Mammary epithelial cell (primary cell): ENCODE data around the gene MED27.

Source experiments
- EZH2 ChIP-seq: IDR thresholded peaks from 2 replicates; pipeline ENCODE4 v1.6.1; 2012; ENCODE audit warnings: low read length, inconsistent platforms, borderline replicate concordance
- TF ChIP-seq, protein P1 (sequence below), 2 donors: IDR thresholded peaks in 1 of 2; conservative IDR thresholded peaks in 1 of 2; 2 replicates each; pipeline ENCODE4 v1.5.1; 2011 to 2012; ENCODE audit warnings: inconsistent platforms in 2 of 2, low read length in 2 of 2, mild to moderate bottlenecking in 2 of 2, control low read depth in 1 of 2, low read depth in 1 of 2; ENCODE audit not compliant: insufficient read depth in 1 of 2; ENCODE audit errors: extremely low read depth in 1 of 2

DNA sequence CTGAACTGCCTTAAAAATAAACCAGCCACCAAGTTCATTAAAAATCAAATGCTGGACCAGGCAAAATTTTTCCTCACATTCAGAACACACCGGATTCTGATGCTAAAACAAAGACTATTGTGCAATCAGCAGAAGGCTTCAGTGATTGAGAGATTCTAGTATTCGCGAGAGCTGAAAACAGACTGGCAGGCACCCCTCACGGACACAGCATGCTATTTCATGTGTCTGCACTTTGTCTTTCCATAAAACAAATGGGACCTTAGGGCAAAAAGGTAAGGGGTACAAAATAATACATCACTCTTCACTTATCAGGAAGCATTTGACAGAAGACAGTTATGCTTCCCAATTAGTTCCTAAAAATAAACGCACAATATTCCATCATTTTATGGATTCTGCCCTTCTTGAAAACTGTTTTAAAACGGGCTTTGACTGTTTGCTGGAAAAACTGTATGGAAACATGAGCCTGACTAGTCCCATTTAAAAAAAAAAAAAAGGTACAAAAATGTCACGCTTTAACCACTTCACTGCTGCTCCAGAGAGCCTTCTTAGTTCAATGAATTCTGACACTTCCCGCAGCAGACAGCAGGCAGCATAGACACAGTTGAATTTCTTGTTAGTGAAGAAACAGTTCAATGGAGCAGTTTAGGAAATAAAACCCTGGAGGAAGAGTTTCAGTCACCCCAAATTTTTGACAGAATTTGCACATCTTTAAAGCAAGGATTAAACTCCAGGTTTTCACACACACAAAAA lies 99.2 kb downstream of the MED27 start:
- TF ChIP-seq, protein P1, sequence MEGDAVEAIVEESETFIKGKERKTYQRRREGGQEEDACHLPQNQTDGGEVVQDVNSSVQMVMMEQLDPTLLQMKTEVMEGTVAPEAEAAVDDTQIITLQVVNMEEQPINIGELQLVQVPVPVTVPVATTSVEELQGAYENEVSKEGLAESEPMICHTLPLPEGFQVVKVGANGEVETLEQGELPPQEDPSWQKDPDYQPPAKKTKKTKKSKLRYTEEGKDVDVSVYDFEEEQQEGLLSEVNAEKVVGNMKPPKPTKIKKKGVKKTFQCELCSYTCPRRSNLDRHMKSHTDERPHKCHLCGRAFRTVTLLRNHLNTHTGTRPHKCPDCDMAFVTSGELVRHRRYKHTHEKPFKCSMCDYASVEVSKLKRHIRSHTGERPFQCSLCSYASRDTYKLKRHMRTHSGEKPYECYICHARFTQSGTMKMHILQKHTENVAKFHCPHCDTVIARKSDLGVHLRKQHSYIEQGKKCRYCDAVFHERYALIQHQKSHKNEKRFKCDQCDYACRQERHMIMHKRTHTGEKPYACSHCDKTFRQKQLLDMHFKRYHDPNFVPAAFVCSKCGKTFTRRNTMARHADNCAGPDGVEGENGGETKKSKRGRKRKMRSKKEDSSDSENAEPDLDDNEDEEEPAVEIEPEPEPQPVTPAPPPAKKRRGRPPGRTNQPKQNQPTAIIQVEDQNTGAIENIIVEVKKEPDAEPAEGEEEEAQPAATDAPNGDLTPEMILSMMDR (conservative IDR thresholded peaks at IDR 0.05 in 1 of 2, IDR thresholded peaks at IDR 0.05 in 1 of 2; ENCODE audit: extremely low read depth in 1 of 2, insufficient read depth in 1 of 2, low read depth in 1 of 2, low read length in 2 of 2), result no peak
- TF ChIP-seq EZH2, result no peak
